Measurements from ENCODE around the gene MASP2.
"Not testable (repeated sequence)": the region's sequence is repeated elsewhere in the genome, so short reads cannot be mapped to it uniquely, and the experiment has no call there.

Gene MASP2

DNA sequence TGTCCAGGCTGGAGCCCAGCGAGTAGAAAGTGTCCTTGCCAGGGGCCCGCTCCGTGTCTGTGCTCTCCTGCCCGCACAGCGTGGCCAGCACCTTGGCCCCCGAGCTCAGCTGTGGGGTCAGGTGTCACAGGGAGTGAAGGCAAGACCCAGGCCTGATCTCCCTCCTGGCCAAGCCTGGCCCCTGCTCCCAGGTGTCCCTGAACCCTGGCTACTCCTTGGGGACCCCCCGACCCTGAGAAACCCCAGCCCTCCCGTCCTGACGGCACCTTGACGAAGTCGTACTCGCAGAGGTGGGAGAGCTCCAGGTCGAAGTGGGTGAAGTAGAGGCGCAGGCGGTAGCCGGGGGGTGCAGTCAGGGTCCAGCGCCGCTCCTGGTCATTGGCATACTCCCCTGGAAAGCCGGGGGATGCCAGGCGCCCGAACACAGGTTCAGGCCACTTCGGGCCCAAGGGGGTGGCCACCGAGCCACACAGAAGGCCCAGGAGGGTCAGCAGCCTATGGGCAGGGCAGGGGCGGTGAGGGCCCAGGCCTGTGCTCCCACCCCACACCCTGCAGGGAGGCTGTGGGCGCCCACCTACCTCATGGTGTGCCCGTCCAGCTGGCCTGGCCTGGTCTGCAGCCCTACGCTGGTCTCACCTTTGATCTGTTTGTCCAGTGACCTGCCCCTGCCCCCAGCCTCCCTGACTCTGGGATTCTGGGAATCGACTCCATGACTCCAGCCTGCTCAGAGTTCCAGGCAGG lies at the start of gene MASP2:
Gene MASP2, minus strand, starts transcription at position 615 of the 741 bp plus-strand sequence. Its CDS starts 32 bp downstream, at position 583.
- no peak for DNase-seq (ENCODE audit: low read depth, low spot score)

DNA sequence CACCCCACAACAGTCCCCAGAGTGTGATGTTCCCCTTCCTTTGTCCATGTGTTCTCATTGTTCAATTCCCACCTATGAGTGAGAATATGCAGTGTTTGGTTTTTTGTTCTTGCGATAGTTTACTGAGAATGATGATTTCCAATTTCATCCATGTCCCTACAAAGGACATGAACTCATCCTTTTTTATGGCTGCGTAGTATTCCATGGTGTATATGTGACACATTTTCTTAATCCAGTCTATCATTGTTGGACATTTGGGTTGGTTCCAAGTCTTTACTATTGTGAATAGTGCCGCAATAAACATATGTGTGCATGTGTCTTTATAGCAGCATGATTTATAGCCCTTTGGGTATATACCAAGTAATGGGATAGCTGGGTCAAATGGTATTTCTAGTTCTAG lies 36.7 kb upstream of the MASP2 start:
- not testable (repeated sequence) for DNase-seq (ENCODE audit: low read depth, low spot score)

DNA sequence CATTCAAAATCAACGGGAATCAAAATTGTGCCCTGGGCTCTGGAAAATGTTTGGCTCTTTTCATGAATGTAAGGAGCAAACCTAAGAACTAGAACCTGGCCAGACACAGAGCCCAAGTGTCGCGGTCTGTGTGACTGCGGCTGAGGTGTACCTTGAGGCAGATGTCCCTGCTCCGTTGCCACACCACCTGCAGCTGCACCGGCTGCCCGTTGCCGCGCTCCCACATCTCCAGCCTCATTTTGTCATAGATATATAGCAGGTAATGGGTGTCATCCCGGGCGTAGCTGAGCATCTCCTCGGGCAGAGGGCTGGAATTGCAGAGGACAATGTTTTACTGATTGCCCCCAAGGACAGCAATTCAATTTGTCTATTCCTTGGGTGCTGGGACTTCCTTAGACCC lies 33.9 kb upstream of the MASP2 start:
- no peak for DNase-seq (ENCODE audit: low read depth, low spot score)

DNA sequence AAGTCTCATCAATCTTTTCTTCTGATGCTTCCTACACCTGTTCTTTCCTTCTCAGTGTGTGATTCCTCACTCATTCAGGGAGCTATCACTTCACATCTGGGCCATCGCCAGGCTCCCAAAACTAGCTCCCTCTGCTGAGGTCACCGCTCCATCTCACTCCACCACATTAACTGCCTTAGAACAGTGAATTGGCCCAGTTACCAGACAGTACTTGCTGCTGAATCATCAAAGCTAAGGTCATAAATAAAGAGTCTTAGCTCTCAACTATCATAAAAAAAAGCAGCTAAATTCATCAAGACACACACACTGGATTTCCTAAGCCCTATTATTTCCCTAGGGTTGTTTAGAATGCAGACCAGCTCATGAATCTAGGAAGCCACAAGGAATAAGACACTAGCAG lies 31.6 kb upstream of the MASP2 start:
- no peak for DNase-seq (ENCODE audit: low read depth, low spot score)

DNA sequence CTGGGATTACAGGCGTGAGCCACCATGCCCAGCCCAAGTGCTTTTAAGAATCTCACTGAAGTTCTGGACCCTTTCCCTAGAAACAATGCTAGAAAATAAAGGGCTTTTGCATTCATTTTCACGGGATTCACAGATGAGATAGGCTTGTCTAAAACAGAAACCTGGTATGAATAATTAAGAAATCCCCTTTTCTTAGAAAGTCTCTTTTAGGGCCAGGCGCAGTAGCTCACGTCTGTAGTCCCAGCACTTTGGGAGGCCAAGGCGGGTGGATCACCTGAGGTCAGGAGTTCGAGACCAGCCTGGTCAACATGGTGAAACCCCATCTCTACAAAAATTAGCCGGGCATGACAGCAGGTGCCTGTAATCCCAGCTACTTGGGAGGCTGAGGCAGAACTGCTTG lies 26.4 kb upstream of the MASP2 start:
- DNase-seq (ENCODE audit: low read depth, low spot score) = not testable (repeated sequence)

DNA sequence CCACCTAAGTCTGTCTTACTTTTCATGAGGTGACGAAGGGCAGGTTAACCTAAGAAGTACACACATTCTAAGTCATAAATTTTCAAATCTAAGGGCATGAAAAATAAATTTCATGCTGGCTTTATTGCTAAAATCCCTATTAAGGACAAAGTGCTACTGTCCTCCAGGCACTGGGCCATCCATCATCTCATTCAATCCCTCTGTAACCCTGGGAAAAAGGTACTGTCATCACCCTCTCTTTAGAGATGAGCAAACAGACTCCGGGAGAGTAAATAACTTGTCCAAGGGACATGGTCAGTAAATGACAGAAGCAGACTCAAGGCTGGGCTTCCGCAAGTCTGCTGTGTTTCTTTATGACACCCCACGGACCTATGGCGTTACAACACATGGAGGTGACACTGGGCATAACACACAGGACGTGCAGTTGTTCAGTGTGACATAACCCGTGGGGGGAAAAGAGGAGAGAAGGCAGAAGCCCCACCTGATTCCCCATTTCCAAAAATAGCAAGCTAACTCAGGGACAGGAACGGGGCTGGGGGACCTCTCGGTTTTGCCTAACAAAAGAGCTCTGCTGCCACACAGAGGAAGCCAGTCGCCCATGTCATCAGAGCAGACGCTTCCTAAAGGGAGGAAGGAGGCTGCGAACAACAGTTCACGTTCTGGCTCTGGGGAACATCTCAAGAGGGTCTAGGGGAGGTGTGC lies 25.3 kb upstream of the MASP2 start:
- no peak for DNase-seq (ENCODE audit: low read depth, low spot score)

DNA sequence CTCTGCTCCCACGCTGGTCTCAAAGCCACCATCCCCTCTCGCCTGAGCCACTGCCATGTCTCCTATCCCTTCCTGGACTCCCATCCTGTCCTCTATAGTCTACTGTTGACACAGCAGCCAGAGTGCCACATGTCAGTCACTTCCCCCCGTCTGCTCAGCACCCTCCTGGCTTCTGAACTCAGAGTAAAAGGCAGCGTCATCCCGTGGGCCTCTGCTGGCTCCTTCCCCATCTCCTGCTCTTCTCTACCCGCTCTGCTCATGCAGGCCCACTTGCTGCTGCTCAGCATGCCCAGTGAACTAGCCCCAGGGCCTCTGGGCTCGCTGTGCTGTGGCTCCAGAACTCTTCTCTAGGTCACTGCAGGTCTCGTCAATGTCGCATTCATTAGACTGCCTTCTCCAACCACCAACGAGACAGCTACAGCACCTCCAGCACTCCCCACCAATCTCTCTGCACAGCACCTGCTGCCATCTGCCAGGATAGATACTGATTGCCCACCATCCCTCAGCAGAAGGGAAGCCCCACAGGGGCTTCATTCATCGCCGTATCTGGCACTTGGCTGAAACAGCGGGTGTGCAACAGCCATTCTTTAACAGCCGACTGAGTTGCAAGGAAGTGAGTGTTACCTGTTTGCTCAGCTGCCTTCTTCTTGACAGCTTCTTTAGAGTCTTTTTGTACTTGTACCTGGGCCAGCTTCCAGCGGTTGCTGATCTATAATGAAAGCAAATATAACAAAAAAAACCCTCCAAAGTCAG lies 24.6 kb upstream of the MASP2 start:
- no peak for DNase-seq (ENCODE audit: low read depth, low spot score)

DNA sequence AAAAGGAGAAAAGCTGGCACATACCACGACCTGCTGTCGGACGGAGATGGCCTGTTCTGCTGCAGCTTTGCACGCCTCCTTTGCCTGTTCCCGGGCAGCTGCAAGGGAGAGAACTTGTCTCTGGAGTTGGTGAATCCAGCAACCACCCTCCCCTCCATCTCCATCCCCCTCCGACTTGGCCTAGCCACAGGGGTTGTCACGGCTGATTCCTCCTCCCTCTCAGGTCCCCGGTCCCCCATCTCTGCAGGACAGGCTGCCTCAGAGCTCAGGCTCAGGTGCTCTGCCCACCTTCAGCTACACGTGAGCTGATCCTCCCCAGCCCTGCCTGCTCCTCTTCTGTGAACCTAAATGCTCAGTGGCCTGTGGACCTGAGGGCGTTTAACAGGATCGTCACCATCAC lies 23.8 kb upstream of the MASP2 start:
- no peak for DNase-seq (ENCODE audit: low read depth, low spot score)

DNA sequence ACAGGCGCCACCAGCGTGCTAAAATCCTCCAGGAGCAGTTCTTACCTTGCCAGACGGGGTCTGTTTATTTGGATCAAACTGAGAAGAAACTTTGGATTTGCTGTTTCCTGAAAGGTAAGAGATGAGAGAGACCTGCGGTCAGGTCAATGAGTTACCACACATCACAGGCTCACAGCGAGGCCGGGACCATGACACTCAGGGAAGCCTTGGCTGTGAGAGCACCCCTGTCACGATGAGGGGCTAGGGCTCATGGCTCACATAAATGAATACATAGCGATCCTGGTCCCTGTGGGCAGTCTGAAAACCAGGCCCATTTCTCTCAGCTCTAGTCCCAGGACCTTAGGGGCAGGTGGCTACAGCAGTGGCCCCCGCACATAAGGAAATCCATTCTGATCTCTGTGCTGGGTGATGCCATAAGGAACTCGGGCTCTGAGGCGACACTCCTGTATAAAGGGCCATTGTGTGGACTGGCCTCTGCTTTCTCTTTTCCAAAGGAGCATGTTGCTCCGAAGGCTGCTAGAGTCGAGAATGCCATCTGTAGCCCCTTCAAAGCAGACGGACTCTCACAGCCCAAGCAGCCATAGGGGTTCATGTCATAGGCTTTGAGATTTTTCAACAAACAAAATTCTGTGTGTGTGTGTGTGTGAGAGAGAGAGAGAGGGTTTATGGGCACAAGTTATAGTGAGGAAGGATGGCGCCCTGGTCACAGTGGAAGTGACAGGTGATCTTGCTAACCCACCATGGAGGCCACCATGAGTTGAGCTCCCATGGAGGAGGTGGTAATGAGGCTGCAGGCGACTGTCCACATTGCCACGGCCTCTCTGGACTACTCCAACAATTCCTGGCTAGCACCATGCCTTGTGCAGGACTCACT lies 21.8 kb upstream of the MASP2 start:
- no peak for DNase-seq (ENCODE audit: low read depth, low spot score)

DNA sequence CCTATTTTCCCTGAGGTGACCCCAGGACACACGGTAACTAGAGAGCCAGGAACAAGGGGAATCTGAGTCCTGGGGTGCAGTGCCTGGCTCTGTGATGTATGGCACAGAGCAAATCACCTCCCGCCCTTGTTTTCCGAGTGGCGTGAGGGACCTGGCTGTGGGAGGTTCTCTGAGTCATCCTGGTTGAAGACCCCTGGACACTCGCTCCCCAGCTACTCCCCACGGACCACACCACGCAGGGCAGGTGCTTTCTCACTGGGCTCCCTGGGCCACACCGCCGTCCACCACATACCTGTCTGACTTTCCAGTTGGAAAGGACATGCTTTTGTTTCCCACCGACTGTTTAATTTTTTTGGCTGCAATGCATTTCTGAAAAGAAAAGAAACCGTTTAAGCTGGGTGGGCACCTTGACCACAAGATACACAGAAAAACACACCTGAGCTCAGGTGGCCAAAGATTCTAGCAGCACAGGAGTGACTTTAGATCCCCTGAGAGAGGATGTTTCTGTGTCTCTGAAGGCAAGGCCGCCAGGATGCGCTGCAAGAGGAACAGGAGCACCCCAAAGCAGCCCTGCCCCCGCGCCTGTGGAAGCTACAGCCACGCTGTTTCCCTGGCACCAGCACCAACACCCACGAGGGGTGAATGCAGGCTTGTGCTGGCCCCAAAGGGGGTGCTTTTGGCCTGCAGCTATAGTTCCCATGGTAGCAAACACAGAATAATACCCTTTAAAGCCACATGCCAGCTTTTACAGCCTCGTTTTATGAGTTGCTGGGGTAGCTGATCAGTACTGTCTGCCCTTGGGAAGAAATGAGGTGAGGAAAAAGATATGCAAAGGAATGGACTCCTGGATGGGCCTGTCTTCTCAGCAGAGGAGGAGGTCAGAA lies 20.9 kb upstream of the MASP2 start:
- no peak for DNase-seq (ENCODE audit: low read depth, low spot score)

DNA sequence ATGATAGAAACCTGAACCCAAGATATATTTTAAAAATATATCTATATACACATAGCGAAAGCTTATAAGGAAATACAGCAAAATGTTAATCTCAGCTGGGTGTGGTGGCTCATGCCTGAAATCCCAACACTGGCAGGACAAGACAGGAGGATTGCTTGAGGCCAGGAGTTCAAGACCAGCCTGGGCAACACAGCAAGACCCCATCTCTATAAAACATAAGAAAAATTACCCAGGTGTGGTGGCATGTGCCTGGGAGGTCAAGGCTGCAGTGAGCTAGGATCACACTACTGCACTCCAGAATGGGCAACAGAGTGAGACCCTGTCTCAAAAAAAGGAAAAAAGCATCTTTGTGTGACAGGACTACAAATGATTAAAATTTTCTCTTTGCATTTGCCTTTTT lies 18.8 kb upstream of the MASP2 start:
- DNase-seq (ENCODE audit: low read depth, low spot score) = no peak

DNA sequence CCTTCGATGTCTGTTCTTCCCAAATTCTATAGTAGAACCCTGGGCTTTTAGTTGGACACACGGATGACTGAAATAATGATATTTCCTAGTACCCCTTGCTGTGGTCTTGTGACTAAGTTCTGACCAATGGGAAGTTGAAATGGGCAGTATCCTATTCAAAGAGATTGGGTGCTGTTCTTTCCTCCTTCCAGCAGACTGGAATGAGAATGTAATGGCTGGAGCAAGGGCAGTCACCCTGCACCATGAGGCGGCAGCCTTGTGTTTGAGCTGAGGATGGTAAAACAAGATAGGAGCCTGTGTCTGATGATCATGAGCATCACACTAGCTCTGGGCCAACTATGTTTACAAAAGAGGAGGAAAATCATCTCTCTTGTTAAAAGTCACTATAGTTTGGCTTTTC lies 17.9 kb upstream of the MASP2 start:
- no peak for DNase-seq (ENCODE audit: low read depth, low spot score)

DNA sequence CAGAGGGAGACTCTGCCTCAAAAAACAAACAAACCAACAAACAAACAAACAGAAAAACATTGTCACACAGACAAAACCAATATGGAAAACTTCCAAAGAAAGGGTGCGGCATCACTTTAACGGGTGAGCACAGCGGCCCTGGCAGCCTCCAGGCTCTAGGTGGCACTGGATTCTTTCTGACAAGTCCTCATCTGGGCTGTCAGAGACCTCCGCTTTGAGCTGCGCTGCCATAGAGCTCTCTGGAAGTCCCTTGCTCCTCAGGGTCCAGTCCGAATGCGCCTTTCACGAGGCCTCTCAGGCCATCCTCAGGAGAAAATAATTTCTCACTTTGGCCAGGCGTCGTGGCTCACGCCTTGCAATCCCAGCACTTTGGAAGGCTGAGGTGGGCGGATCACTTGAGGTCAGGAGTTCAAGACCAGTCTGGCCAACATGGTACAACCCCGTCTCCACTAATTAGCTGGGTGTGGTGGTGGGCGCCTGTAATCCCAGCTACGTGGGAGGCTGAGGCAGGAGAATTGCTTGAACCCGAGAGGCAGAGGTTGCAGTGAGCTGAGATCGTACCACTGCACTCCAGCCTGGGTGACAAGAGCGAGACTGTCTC lies 17.0 kb upstream of the MASP2 start:
- not testable (repeated sequence) for DNase-seq (ENCODE audit: low read depth, low spot score)

DNA sequence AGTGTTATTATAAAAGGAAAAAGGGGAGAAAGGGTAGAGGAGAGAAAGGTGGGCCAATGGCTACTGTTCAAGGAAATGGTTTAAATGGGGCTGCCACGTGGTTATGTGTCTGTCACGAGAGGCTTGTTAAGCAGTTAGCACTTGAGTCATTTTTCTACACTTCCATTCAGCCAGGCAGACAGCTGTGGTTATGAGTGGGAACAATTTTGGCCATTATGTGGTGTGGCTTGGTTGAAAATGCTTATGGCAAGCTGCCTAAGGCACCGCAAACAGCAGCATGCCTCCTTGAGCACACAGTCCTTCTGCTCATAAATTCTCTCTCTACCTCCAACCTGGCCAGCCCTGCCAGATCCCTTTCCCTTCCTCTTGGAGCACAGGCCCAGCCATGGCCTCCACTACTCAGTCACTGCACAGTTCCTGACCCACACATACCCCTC lies 15.9 kb upstream of the MASP2 start:
- no peak for DNase-seq (ENCODE audit: low read depth, low spot score)

DNA sequence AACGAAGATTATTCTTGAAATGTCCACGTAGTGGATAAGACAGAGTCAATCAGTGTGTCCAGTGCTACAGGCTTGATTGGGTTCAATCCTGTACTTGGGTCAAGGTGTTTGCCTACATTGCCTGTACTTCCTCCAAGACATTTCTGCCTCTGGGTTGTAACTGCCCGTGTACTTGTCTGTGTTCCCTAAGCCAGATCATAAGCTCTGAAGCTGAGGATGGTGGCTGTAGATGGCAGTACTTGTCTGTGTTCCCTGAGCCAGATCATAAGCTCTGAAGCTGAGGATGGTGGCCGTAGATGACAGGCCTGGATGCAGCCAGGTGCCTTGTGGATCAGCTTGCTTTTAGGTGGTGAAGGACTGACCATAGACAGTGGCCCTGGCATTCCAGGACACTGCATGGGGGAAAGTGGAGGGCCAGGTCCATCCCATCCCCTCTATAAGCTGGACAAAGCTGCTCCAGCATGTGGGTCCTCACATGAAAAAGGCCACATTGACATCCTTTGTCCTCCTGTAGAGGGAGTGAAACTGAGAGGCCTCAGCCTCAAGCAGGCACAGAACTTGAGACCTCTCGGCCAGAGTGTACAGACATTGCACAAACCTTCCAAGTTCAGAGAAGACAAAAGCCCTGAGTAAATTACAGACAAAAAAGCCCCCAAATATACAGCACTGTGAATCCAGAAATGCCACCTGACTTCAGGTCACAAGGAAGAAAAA lies 14.8 kb upstream of the MASP2 start:
- no peak for DNase-seq (ENCODE audit: low read depth, low spot score)

DNA sequence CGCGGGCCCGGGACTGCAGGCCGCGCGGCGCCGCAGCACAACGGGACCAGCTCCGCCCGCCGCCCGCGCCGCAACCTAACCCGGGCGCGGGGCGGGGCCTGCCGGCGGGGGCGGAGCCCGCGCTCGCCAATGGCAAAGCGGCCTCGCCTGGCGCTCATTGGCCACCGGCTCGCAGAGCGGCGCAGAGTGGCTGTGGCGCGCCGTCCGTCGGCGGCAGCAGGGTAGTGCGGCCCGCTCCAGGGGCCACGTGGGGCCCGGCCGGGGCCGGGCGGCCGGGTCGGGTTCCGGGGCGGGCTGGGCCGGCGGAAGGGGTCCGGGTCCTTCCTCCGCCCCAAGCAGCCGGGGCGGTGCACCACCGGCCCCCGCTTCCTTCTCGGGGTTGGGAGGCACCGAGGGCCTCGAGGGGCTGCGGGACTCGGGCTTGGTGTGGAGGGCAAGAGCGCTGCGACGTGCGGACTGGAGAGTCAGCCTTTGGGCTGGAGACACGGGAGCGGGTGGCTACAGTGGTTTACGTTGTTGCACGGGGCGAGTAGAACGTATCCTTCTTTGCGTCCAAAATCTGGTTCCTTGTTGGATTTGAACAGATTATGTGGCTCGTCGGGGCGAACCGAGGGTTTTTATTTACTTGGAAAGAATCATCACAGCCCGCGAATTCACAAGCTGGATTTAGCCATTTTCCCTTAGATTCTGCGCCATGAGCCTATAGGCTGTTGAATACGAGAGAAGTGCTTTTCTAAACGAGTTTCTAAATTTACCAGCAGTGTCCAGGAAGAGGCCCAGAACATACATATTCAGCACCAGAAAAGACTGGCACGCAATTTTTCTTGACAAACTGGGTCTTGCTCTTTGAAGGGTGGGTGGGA lies 13.2 kb upstream of the MASP2 start, which contains the start of gene SRM:
Gene SRM, minus strand, starts transcription at position 51 of the 863 bp plus-strand sequence. CDS start 75 bp downstream, outside the sequence.
- peak; percentile 60 for DNase-seq (ENCODE audit: low read depth, low spot score)

DNA sequence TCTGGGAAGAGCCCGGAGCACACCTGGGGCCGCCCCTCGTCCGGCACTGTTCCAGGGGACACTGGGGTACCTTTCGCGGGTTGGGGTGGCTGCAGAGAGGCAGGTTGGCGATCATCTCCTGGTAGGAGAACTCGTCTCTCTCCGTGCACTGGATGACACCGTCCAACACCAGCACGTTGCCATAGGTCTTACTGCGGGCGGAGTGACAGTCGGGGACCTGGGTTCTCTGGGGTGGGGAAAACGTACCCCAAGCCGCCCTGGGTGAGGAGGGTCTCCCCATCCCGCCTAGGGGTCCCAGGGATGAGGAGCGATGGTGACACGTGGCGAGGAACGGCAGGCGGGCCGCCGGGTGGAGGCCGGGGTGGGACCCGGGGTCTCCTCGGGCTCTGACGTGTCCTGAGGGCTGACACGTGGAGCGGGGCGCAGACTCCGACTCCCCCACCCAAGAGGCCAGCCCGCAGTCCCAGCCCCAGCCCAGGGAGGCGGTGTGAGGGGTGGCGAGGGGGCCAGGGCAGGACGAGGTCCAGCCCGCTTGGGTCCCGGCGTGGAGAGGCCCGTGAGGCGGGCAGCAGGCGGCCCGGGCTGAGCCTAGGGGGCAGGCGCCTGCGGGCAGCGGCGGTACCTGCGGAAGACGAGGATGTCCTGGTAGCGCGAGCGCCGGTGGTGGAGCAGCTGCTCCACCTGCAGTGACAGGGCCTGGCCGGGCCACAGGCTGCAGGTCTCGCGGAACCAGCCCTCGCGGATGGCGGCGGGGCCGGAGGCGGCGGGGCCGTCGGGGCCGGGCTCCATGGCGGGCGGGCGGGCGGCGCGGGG lies 12.3 kb upstream of the MASP2 start:
- DNase-seq (ENCODE audit: low read depth, low spot score) = no peak

Measured in smooth muscle cell of the brain vasculature (primary cell).